HepG2 (cell line): Measurements from ENCODE around the gene ZNF530. TPM values are rescaled to one million over a fixed set of nuclear protein-coding genes. Genes with fewer than 3 reads are reported as not detected.
A peak's percentile ranks its signal among the peaks of the same experiment; 100 is the strongest.

Source experiments
- AKAP8 ChIP-seq: sonication (generic); formaldehyde crosslinking; IDR thresholded peaks from 2 replicates; pipeline ENCODE4 v1.5.1; 2020; ENCODE audit warnings: mild to moderate bottlenecking, missing genetic modification reagents
- ASH2L ChIP-seq: fragments of 300-600, 200-600 bp; sonication (generic); IDR thresholded peaks from 2 replicates; pipeline ENCODE4 v1.7.0; 2017; ENCODE audit warnings: low read depth, mild to moderate bottlenecking, moderate library complexity, mixed read lengths, low read length; ENCODE audit not compliant: insufficient read length
- BORCS8-MEF2B ChIP-seq: sonication (generic); formaldehyde crosslinking; IDR thresholded peaks from 2 replicates; pipeline ENCODE4 v1.8.0; 2022; ENCODE audit warnings: mild to moderate bottlenecking, missing genetic modification reagents
- CEBPG ChIP-seq: IDR thresholded peaks from 2 replicates; pipeline ENCODE4 v1.6.1; 2016
- CREM ChIP-seq, 2 experiments: sonication (generic) in 1 of 2; formaldehyde crosslinking in 1 of 2; IDR thresholded peaks; 2 replicates each; pipeline versions ENCODE4 v1.4.0 to v1.6.1; 2016 to 2020; ENCODE audit warnings: antibody characterized with exemption in 1 of 2, mild to moderate bottlenecking in 1 of 2, missing genetic modification reagents in 1 of 2
- ETS1 ChIP-seq: sonication (generic); formaldehyde crosslinking; IDR thresholded peaks from 2 replicates; pipeline ENCODE4 v1.4.0; 2020; ENCODE audit warnings: missing genetic modification reagents
- FUBP1 ChIP-seq: sonication (generic); formaldehyde crosslinking; IDR thresholded peaks from 2 replicates; pipeline ENCODE4 v1.5.1; 2020; ENCODE audit warnings: missing genetic modification reagents, mild to moderate bottlenecking, borderline replicate concordance
- KLF15 ChIP-seq: sonication (generic); formaldehyde crosslinking; IDR thresholded peaks from 2 replicates; pipeline ENCODE4 v1.8.1; 2023; ENCODE audit warnings: borderline replicate concordance, mild to moderate bottlenecking, inconsistent platforms, missing genetic modification reagents, mixed read lengths
- MLX ChIP-seq: IDR thresholded peaks from 2 replicates; pipeline ENCODE4 v1.6.1; 2016
- NKX3-1 ChIP-seq: sonication (generic); formaldehyde crosslinking; IDR thresholded peaks from 2 replicates; pipeline ENCODE4 v1.5.0; 2020; ENCODE audit warnings: missing genetic modification reagents
- POGK ChIP-seq: sonication (generic); formaldehyde crosslinking; conservative IDR thresholded peaks from 2 replicates; pipeline ENCODE4 v1.8.0; 2022; ENCODE audit warnings: mild to moderate bottlenecking, moderate library complexity, missing genetic modification reagents
- RBFOX2 ChIP-seq: fragments of 200-400 bp; formaldehyde crosslinking; IDR thresholded peaks from 2 replicates; pipeline ENCODE4 v1.6.1; 2017; ENCODE audit warnings: low read depth, mild to moderate bottlenecking, low read length
- RFX3 ChIP-seq: IDR thresholded peaks from 2 replicates; pipeline ENCODE4 v1.6.1; 2016; ENCODE audit warnings: missing biosample characterization, missing genetic modification reagents
- RNF2 ChIP-seq: fragments of 450-650 bp; conservative IDR thresholded peaks from 2 replicates; pipeline ENCODE4 v1.6.1; 2016; ENCODE audit warnings: low read depth
- SNAPC2 ChIP-seq: sonication (generic); formaldehyde crosslinking; IDR thresholded peaks from 2 replicates; pipeline ENCODE4 v1.8.1; 2022; ENCODE audit warnings: mild to moderate bottlenecking, missing genetic modification reagents
- WIZ ChIP-seq: sonication (generic); formaldehyde crosslinking; IDR thresholded peaks from 2 replicates; pipeline ENCODE4 v1.5.1; 2020; ENCODE audit warnings: mild to moderate bottlenecking, missing genetic modification reagents
- ZBTB39 ChIP-seq: sonication (generic); formaldehyde crosslinking; IDR thresholded peaks from 2 replicates; pipeline ENCODE4 v1.5.0; 2020; ENCODE audit warnings: missing genetic modification reagents
- ZBTB7A ChIP-seq: sonication (generic); formaldehyde crosslinking; IDR thresholded peaks from 2 replicates; pipeline ENCODE4 v1.8.0; 2022; ENCODE audit warnings: mild to moderate bottlenecking, missing genetic modification reagents
- ZFP36L1 ChIP-seq: sonication (generic); formaldehyde crosslinking; IDR thresholded peaks from 2 replicates; pipeline ENCODE4 v1.8.0; 2022; ENCODE audit warnings: mild to moderate bottlenecking, missing genetic modification reagents, moderate library complexity
- ZNF33A ChIP-seq: sonication (generic); formaldehyde crosslinking; IDR thresholded peaks from 2 replicates; pipeline ENCODE4 v1.5.1; 2020; ENCODE audit warnings: missing genetic modification reagents, mild to moderate bottlenecking, moderate library complexity, borderline replicate concordance
- ZNF616 ChIP-seq: sonication (generic); formaldehyde crosslinking; IDR thresholded peaks from 2 replicates; pipeline ENCODE4 v1.5.0; 2020; ENCODE audit warnings: low read depth, mild to moderate bottlenecking, missing genetic modification reagents
- ZNF749 ChIP-seq: sonication (generic); formaldehyde crosslinking; IDR thresholded peaks from 2 replicates; pipeline ENCODE4 v1.8.0; 2022; ENCODE audit warnings: mild to moderate bottlenecking, missing genetic modification reagents, moderate library complexity, borderline replicate concordance
- ZNF883 ChIP-seq: sonication (generic); formaldehyde crosslinking; IDR thresholded peaks from 2 replicates; pipeline ENCODE4 v1.5.1; 2020; ENCODE audit warnings: mild to moderate bottlenecking, missing genetic modification reagents; ENCODE audit errors: not compliant biosample characterization
- polyA plus RNA-seq, 8 experiments: library from polyadenylated mRNA; depleted of rRNA in 3 of 8; stranded (reverse) in 7 of 8; unstranded in 1 of 8; fragments of >200 nt; fragmentation: Illumina TruSeq in 4 of 8; extraction: Trizol in 4 of 8; gene quantifications; 2 replicates each; pipeline versions ENCODE4 v1.2.1 to v1.2.3, GENCODE V29; 2011 to 2016; ENCODE audit warnings: low read depth in 4 of 8, missing spikeins in 1 of 8, mixed read lengths in 1 of 8; ENCODE audit not compliant: insufficient read depth in 1 of 8
- total RNA-seq, 5 experiments: library from RNA; depleted of rRNA; stranded (reverse); fragments of >200 nt; fragmentation: Illumina TruSeq; extraction: Trizol; gene quantifications; 2 replicates each; pipeline ENCODE4 v1.2.3, GENCODE V29; 2016; ENCODE audit warnings: low read depth in 1 of 5

The ZNF530 gene
- total and polyA plus RNA-seq, 2 of the 13 experiments (the other 11 are each of a cell fraction or from before 2014, with no cell fraction given): 1.1 to 7.8 TPM

- no peak for TF ChIP-seq ZBTB39 (CRISPR knock-in tag)
- no peak for TF ChIP-seq MLX (CRISPR knock-in tag)
- peak; percentile 85 for TF ChIP-seq ASH2L
- no peak; the same call in 1 of the 2 replicates for TF ChIP-seq WIZ (CRISPR knock-in tag)
- no peak for TF ChIP-seq ZFP36L1
- TF ChIP-seq ETS1 (CRISPR knock-in tag): no peak
- TF ChIP-seq SNAPC2 (CRISPR knock-in tag): no peak
- TF ChIP-seq ZBTB7A (CRISPR knock-in tag): no peak
- TF ChIP-seq ZNF616 (CRISPR knock-in tag): no peak
- peak; percentile 81 for TF ChIP-seq ZNF883 (CRISPR knock-in tag)
- TF ChIP-seq CREM (IDR thresholded peaks at IDR 0.05): peak; percentile 94
- no peak for TF ChIP-seq CREM (CRISPR knock-in tag; IDR thresholded peaks at IDR 0.05)
- no peak for TF ChIP-seq RNF2
- peak; percentile 90 for TF ChIP-seq BORCS8-MEF2B (CRISPR knock-in tag)
- TF ChIP-seq NKX3-1: no peak
- TF ChIP-seq RBFOX2: 0 out of 2 replicates have a peak, but pooled peaks have one; percentile 30
- TF ChIP-seq FUBP1 (CRISPR knock-in tag): no peak; the same call in 1 of the 2 replicates
- TF ChIP-seq CEBPG: no peak
- peak; percentile 89; the same call in 1 of the 2 replicates for TF ChIP-seq POGK (CRISPR knock-in tag)
- TF ChIP-seq ZNF33A (CRISPR knock-in tag): no peak
- 0 out of 2 replicates have a peak, but pooled peaks have one; percentile 35 for TF ChIP-seq AKAP8 (CRISPR knock-in tag)
- no peak for TF ChIP-seq RFX3 (CRISPR knock-in tag)
- no peak for TF ChIP-seq KLF15 (CRISPR knock-in tag)
- TF ChIP-seq ZNF749: 0 out of 2 replicates have a peak, but pooled peaks have one; percentile 40
These were observed at the start of gene ZNF530 (continued) for GRCh38 chr19:57599761-57600383.
